PFSK-1 (cell line): ENCODE results near the gene IFT88.

Source experiments
- POLR2AphosphoS5 ChIP-seq: IDR thresholded peaks from 2 replicates; pipeline ENCODE4 v1.6.1; 2012; ENCODE audit warnings: low read depth, mild to moderate bottlenecking, control low read depth, low read length, moderate library complexity
- SIN3A ChIP-seq: IDR thresholded peaks from 2 replicates; pipeline ENCODE4 v1.6.1; 2012; ENCODE audit warnings: mild to moderate bottlenecking, low read length, moderate library complexity, borderline replicate concordance; ENCODE audit not compliant: insufficient read depth
- TAF1 ChIP-seq: IDR thresholded peaks from 2 replicates; pipeline ENCODE4 v1.6.1; 2012; ENCODE audit warnings: low read length, control low read depth, borderline replicate concordance; ENCODE audit not compliant: insufficient read depth
- TF ChIP-seq, protein P1 (sequence below), 2 experiments: IDR thresholded peaks; 2 replicates each; pipeline versions ENCODE4 v1.6.1 to v1.8.0; 2011 to 2012; ENCODE audit warnings: low read depth in 2 of 2, low read length in 2 of 2, control low read depth in 1 of 2, inconsistent platforms in 1 of 2, mild to moderate bottlenecking in 1 of 2, moderate library complexity in 1 of 2; ENCODE audit not compliant: insufficient read depth in 1 of 2

DNA sequence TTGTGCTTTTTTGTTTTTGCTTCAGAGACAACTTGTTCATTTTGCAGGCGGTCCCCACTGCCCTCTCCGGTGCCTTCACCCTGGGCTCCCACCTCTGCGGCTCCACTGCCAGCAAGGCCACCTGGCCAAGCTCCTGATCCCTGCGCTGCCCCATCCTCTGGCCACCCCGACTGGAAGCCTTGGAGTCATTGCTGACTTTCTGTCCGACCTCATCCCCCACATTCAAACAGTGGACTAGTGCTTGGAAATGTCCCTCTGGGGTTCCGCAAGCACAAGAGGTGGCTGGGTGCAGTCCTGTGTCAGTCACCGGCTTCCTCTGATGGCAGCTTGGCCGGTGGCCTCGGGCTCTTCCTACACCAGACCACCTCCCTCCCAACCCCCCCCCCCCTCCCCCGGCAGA is 153.5 kb downstream of the IFT88 start:
- TF ChIP-seq, protein P1, sequence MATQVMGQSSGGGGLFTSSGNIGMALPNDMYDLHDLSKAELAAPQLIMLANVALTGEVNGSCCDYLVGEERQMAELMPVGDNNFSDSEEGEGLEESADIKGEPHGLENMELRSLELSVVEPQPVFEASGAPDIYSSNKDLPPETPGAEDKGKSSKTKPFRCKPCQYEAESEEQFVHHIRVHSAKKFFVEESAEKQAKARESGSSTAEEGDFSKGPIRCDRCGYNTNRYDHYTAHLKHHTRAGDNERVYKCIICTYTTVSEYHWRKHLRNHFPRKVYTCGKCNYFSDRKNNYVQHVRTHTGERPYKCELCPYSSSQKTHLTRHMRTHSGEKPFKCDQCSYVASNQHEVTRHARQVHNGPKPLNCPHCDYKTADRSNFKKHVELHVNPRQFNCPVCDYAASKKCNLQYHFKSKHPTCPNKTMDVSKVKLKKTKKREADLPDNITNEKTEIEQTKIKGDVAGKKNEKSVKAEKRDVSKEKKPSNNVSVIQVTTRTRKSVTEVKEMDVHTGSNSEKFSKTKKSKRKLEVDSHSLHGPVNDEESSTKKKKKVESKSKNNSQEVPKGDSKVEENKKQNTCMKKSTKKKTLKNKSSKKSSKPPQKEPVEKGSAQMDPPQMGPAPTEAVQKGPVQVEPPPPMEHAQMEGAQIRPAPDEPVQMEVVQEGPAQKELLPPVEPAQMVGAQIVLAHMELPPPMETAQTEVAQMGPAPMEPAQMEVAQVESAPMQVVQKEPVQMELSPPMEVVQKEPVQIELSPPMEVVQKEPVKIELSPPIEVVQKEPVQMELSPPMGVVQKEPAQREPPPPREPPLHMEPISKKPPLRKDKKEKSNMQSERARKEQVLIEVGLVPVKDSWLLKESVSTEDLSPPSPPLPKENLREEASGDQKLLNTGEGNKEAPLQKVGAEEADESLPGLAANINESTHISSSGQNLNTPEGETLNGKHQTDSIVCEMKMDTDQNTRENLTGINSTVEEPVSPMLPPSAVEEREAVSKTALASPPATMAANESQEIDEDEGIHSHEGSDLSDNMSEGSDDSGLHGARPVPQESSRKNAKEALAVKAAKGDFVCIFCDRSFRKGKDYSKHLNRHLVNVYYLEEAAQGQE (IDR thresholded peaks at IDR 0.05; ENCODE audit: insufficient read depth in 1 of 2, low read depth in 2 of 2, low read length in 2 of 2), result no peak
- no peak for TF ChIP-seq POLR2AphosphoS5
- TF ChIP-seq SIN3A, result no peak
- TF ChIP-seq TAF1, result no peak
